Subcutaneous adipose tissue (tissue), 4 donors: ENCODE data around the gene CENPI. TPM values are rescaled to one million over a fixed set of nuclear protein-coding genes. Genes with fewer than 3 reads are reported as not detected.

Source experiments
- total RNA-seq, 4 donors: library from RNA; depleted of rRNA; stranded (reverse); fragments of >200 nt; gene quantifications; one replicate each; pipeline ENCODE4 v1.1.0, GENCODE V29; 2016
- TF ChIP-seq, protein P1 (sequence below): fragments of 450-650 bp; IDR thresholded peaks from one replicate; pipeline ENCODE4 v1.5.1; 2016; ENCODE audit warnings: low read depth, mild to moderate bottlenecking, control low read depth, antibody characterized with exemption, moderate library complexity

CENPI gene, protein sequence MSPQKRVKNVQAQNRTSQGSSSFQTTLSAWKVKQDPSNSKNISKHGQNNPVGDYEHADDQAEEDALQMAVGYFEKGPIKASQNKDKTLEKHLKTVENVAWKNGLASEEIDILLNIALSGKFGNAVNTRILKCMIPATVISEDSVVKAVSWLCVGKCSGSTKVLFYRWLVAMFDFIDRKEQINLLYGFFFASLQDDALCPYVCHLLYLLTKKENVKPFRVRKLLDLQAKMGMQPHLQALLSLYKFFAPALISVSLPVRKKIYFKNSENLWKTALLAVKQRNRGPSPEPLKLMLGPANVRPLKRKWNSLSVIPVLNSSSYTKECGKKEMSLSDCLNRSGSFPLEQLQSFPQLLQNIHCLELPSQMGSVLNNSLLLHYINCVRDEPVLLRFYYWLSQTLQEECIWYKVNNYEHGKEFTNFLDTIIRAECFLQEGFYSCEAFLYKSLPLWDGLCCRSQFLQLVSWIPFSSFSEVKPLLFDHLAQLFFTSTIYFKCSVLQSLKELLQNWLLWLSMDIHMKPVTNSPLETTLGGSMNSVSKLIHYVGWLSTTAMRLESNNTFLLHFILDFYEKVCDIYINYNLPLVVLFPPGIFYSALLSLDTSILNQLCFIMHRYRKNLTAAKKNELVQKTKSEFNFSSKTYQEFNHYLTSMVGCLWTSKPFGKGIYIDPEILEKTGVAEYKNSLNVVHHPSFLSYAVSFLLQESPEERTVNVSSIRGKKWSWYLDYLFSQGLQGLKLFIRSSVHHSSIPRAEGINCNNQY
- 1 to 10 TPM; 1.1 to 2.4 (median 1.4) TPM for total RNA-seq

DNA sequence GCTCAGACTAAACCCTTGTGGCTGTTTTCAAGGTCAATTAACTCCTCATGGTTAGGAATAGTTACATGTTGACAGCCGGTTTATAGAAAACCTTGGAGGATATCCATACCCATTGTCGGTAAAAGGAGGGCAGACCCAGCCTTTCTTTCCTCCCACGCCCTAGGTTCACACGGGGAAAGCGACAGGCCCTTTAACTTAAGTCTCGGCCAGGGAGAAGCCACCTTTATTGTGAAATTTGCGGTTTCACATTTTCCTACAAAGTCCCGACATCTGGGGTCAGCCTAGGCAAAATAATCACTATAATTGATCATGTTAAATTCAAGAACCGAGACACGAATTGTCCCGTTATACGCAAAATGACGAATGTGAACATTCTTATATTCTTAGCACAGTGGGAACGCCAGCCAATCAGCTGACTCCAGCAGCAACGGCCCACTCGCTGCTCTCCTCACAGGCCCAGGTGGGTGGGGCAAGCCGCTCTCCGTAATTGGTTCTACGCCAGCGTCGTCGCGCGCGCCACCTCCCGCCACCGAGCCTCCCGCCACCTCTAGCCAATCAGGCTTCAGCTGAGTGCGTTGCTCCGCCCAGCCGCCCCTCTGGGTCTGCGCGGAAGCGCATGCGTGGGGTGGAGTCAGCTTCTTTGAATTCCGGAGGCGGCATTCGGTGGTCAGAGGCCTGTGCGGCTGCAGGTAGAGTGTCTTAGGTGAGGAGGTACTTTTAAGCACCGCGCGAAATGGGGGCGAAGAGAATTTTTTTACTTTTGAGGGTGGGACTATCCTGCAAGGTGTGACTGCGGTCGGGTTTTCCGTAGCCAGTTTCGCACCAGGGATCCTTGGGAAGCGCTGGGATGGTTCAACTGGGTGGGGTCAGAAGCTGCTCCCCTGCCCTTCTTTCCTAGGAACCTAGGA lies at the start of gene CENPI:
Gene CENPI, plus strand, starts transcription at position 659 of the 908 bp plus-strand sequence. CDS start 2,867 bp downstream, outside the sequence.
- TF ChIP-seq, protein P1, sequence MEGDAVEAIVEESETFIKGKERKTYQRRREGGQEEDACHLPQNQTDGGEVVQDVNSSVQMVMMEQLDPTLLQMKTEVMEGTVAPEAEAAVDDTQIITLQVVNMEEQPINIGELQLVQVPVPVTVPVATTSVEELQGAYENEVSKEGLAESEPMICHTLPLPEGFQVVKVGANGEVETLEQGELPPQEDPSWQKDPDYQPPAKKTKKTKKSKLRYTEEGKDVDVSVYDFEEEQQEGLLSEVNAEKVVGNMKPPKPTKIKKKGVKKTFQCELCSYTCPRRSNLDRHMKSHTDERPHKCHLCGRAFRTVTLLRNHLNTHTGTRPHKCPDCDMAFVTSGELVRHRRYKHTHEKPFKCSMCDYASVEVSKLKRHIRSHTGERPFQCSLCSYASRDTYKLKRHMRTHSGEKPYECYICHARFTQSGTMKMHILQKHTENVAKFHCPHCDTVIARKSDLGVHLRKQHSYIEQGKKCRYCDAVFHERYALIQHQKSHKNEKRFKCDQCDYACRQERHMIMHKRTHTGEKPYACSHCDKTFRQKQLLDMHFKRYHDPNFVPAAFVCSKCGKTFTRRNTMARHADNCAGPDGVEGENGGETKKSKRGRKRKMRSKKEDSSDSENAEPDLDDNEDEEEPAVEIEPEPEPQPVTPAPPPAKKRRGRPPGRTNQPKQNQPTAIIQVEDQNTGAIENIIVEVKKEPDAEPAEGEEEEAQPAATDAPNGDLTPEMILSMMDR, result no peak

DNA sequence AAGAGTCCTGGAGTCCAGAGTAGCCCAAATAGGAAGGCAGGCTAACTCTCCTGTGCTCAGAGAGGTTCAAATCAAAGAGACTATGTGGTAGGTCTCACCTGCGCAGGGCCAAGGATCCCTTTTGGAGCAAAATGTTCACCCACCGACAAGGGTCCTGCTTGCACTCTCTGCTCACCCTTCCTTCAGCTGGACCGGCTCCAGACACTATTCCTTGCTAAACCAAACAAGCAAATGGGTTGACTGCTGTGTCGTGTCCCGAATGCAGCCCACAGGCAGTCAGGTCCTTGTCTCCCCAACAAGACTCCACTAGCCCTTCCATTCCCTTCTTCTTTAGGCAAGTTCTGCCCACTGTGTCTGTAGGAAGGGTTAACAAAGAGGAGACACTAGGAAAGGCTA lies 46.9 kb upstream of the CENPI start:
- TF ChIP-seq, protein P1, result no peak

DNA sequence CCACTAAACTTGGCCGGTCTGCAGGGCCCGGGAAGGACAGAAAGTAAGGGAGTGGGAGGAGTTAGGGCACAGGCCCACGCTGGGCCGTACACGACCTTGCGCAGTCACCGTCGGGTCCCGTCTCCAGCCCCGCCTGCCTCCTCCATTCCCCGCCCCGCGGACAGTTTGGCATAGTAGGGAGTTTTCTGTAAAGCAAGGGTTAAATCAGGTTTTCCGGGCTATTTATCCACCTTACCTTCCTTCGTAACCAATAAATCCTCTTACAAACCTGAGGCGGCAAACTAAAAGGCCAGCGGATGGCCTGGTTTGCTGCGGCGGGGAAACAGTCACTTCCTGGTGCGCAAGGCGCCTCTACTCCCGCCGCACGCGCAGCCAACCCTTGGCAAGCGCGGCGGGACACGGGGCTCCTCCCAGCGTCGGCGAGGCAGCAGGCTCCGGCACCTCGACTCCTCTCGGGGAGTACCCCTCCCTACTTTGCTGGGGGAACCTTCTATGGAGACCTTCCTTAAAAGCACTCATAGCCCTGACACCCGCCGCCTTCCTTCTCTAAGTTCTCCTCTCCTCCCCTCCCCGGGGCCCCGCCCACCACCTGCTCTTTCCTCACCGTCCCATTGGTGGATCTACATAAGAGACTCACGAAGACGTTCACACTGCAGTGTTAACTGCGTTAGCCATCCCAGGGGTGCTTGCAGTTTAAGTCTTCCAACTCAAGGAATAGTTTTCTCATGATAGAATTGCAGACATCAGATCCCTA lies 46.3 kb upstream of the CENPI start, which contains the start of gene TRMT2B:
Gene TRMT2B, minus strand, starts transcription at position 563 of the 754 bp plus-strand sequence. CDS start 9,822 bp downstream, outside the sequence.
- TF ChIP-seq, protein P1, result no peak

DNA sequence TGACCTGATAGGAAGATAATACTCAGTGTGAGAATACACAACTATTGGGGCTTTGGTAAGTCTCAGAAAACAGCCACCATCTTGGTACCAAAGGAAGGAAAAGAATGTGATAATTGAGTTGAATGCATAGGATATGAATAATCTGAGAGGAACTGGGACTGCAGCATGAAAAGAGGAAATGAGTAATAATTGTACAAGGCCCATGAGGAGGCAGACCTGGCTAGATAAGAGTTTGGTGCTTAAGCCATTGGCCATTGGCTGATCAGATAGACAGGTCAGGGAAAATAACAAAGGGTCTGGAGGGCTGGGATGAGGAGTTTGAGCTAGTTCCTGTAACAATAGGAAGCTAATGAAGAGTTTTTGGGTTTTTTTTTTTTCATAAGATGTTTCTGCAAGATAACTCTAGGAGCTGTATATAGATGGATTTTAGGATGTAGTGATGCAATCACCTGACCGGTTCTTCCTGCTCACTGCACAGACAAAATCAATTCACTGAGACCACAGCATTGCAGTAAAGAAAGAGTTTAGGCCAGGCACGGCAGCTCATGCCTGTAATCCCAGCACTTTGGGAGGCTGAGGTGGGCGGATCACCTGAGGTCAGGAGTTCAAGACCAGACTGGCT lies 40.8 kb upstream of the CENPI start:
- TF ChIP-seq, protein P1, result no peak

DNA sequence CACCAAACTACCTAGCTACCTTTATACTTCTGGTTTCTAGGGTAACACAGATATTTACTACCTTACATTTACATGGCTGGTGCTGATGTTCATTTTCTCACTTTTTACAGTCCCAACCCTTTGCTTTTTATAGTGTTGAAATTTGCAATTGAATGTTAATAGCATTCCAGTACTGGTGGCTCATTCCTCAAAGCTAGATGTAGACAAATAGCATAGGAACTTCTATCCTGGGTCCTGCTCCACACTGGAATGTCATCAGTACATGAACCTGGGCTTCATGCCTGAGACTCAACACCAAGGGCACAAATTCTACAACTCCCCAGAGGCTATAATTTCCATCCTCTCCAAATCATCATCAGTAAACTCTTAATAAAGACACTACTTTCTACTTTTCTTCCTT lies 35.8 kb upstream of the CENPI start:
- TF ChIP-seq, protein P1, result no peak

DNA sequence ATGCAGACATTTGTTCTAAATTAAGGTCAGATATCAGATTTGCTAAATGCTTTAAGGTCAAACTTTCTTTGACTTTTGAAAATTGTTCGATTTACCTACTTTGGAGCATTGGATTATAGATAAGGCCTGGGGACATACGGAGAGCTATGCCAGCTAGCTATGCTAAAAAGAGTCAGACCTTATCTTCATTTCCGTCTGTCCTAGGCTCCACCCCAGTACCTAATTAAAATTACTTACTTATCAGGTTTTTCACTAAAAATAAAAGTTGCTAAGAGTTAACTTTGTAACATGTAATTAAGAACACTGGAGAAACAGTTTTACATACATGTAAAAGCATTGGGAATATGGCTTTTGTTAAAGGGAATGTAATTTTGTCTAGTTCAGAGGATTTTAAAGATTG lies 26.4 kb upstream of the CENPI start:
- TF ChIP-seq, protein P1, result no peak
